Omental fat pad (tissue), 4 donors: ENCODE data around the gene ALDH3B1. TPM values are rescaled to one million over a fixed set of nuclear protein-coding genes. Genes with fewer than 3 reads are reported as not detected.

Experiments
- ATAC-seq: fragments of 150-250 bp; one replicate; pipeline ENCODE4 v1.9.1; 2016; ENCODE audit warnings: mild to moderate bottlenecking, moderate library complexity; ENCODE audit not compliant: low FRiP score
- DNase-seq: peaks from one replicate; pipeline ENCODE4 v3.0.0-alpha.2; 2019; ENCODE audit warnings: low spot score
- total RNA-seq, 4 donors: library from RNA; depleted of rRNA; stranded (reverse); fragments of >200 nt; gene quantifications; one replicate each; pipeline ENCODE4 v1.1.0, GENCODE V29; 2016
- TF ChIP-seq, protein P1 (sequence below), 3 donors: fragments of 450-650 bp; IDR thresholded peaks; one replicate each; pipeline ENCODE4 v1.5.1; 2016 to 2017; ENCODE audit warnings: antibody characterized with exemption in 3 of 3, mild to moderate bottlenecking in 3 of 3, moderate library complexity in 2 of 3

The ALDH3B1 gene
- total RNA-seq, 4 donors from 2014 or later, result 20.5 to 90.8 (median 30.9) TPM

DNA sequence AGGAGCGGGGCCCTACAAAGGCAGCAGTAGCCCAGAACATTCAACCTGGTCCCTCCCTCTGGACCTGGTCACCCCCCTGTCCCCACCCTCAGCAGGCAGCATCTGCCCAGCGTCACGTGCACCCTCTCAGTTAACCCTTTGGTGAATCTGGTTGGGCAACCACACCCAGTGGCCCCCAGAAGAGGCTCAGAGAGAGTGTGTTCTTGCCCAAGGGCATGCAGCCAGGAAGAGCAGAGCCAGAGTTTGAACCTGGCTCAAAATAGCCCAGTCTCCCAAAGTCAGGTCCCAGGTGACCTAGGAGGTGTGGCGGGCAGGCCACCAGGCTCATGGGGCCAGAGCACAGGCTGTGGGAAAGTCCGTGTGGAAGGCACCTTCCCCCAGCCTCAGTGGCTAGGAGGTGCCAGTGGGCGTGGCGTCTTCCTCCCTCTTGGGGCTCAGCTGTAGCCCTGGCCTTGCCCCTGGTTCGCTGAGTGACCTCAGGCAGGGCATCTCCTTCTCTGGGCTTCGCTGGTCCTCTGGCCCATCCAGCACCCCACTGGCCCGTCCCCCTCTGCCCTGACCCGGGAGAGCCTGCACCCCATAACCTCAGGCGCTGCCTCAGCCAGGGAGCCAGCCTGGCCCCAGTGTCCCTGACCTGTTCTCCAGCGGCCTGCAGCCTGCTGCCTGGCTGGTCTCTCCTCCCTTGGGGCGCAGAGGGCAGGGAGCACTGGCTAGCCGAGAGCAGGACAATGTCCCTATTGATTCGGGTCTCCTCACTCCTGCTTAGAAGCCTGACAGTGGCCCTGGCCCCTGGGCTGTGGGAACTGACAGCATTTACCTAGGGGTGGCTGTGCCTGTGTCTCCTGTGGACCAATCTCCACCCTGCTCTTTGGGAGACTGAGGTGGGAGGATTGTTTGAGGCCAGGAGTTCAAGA, 7.0 kb downstream of the ALDH3B1 start:
- ATAC-seq (no peak), DNase-seq (no peak)
- TF ChIP-seq, protein P1, sequence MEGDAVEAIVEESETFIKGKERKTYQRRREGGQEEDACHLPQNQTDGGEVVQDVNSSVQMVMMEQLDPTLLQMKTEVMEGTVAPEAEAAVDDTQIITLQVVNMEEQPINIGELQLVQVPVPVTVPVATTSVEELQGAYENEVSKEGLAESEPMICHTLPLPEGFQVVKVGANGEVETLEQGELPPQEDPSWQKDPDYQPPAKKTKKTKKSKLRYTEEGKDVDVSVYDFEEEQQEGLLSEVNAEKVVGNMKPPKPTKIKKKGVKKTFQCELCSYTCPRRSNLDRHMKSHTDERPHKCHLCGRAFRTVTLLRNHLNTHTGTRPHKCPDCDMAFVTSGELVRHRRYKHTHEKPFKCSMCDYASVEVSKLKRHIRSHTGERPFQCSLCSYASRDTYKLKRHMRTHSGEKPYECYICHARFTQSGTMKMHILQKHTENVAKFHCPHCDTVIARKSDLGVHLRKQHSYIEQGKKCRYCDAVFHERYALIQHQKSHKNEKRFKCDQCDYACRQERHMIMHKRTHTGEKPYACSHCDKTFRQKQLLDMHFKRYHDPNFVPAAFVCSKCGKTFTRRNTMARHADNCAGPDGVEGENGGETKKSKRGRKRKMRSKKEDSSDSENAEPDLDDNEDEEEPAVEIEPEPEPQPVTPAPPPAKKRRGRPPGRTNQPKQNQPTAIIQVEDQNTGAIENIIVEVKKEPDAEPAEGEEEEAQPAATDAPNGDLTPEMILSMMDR (IDR thresholded peaks at IDR 0.05), result no peak

DNA sequence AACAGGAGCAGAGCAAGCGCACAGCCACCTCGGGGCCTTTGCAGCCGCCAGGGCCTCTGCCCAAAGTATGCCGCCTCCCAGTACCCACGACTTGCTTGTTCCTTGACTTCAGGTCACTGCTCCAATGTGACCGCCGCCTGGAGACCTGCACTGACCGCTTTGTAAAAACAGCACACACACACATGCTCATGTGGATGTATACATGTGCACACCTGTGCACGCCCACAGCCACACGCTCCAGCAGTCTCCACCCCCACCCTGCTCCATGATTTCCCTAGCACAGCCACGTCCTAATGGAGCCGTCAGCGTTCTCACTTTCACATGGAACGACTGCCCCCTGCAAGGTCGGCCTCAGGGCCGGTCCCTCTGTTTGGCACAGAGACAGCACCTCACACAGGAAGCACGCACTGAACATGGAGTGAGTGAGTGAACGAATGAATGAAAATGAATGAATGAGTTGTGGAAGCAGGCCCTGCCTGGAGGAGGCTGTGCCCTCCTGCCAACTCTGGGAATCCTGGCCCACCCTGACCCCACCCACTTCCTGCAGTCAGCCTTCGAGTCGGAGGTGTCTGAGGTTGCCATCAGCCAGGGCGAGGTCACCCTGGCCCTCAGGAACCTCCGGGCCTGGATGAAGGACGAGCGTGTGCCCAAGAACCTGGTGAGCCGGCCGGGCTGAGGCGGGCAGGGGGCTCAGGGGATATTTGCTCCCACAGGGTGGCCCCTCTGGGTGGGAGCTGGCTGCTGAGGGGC, 8.0 kb downstream of the ALDH3B1 start:
- TF ChIP-seq, protein P1 (IDR thresholded peaks at IDR 0.05), result no peak

DNA sequence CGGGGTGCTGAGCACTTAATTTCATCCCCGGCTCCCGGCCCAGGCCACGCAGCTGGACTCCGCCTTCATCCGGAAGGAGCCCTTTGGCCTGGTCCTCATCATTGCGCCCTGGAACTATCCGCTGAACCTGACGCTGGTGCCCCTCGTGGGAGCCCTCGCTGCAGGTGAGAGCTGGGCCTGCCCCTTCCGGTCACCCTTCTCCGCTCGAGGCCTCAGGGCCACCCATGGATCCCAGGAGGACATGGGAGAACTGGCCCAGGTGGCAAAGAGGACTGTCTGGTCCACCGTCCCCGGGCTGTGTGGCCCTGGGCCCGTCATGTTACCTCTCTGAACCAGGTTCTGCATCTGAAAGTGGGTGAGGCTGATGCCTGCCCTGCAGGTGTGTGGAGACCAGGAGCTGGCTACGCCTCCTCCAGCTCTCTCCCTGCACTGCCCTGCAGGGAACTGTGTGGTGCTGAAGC, 8.6 kb downstream of the ALDH3B1 start:
- ATAC-seq (no peak), DNase-seq (no peak)
- TF ChIP-seq, protein P1 (IDR thresholded peaks at IDR 0.05), result no peak

More for the DNA sequence above, 8.0 kb downstream of the ALDH3B1 start:
- no peak for DNase-seq
- ATAC-seq, result no peak

DNA sequence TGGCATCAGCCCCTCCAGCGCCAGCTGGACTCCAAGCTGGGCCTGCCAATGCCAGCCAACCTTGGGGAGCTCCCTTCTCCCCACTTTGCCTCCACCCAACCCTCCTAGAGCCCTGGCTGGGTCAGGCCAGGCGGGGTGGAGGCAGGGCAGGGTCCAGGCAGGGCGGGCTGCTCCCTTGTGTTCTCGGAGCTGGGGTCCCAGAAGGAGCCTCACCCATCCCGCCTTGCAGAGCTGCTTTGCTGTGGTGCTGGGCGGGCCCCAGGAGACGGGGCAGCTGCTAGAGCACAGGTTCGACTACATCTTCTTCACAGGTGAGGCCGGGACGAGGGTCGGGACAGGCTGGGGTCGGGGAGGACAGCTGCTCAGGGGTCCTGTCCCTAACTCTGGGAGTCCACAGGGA, 9.4 kb downstream of the ALDH3B1 start:
- DNase-seq (no peak), ATAC-seq (no peak)
- TF ChIP-seq, protein P1 (IDR thresholded peaks at IDR 0.05), result no peak

DNA sequence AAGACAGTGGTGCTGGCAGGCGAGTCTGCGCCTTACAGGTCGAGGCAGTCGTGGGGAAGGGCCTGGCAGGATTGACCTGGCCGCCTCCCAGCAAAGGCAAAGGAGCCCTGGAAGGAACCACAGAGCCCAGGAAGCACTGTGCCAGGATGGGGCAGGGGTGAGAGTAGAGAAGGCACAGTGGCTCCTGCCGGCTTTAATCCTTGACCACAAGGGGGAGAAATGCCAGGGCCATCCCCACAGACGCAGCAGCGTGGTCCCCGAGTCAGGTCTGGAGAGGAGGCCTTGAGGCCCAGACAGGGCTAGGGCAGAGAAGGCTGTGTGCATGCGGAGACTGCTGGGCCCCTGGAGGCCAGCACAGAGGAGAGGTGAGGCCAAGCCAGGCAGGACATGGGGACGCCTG, 10.4 kb downstream of the ALDH3B1 start:
- DNase-seq (no peak), ATAC-seq (peak; percentile 49)
- TF ChIP-seq, protein P1 (IDR thresholded peaks at IDR 0.05), result no peak

DNA sequence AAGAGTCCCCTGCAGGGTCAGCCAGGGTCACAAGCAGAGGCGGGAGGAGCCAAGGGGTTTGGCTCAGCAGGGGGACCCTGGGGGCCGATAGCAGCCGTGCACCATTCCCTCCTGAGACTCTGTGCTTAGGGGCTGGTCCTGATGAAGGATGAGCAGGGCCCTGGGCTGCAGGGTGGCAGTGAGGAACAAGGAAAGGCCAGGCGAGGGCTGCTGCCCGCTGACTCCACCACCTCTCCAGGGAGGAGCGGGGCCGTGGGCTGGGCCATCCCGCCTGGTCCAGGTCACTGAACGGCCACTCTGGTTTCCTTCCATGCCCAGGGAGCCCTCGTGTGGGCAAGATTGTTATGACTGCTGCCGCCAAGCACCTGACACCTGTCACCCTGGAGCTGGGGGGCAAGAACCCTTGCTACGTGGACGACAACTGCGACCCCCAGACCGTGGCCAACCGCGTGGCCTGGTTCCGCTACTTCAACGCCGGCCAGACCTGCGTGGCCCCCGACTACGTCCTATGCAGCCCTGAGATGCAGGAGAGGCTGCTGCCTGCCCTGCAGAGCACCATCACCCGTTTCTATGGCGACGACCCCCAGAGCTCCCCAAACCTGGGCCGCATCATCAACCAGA, 11.2 kb downstream of the ALDH3B1 start:
- DNase-seq (no peak), ATAC-seq (no peak)
- TF ChIP-seq, protein P1 (IDR thresholded peaks at IDR 0.05), result no peak
